Esophagus muscularis mucosa (tissue), 3 donors: Measurements from ENCODE around the gene NRXN3.

Experiments
- CTCF ChIP-seq, 3 experiments: fragments of 200-600 bp in 2 of 3; fragments of 450-650 bp in 1 of 3; sonication (generic) in 2 of 3; IDR thresholded peaks; one replicate each; pipeline ENCODE4 v1.5.1; 2017 to 2019; ENCODE audit warnings: antibody characterized with exemption in 3 of 3, mild to moderate bottlenecking in 2 of 3, moderate library complexity in 1 of 3
- POLR2A ChIP-seq: fragments of 450-650 bp; IDR thresholded peaks from one replicate; pipeline ENCODE4 v1.6.1; 2017; ENCODE audit warnings: antibody characterized with exemption, moderate library complexity, mild to moderate bottlenecking, low read depth

- TF ChIP-seq CTCF (IDR thresholded peaks at IDR 0.05) (no peak), POLR2A (no peak)
Measured at GRCh38 chr14:79702197-79702596, 1532.0 kb downstream of the NRXN3 start.
